ENCODE measurements around the gene SNRNP70. TPM values are rescaled to one million over a fixed set of nuclear protein-coding genes. Genes with fewer than 3 reads are reported as not detected.
A peak's percentile ranks its signal among the peaks of the same experiment; 100 is the strongest.

The SNRNP70 gene
- total and polyA plus RNA-seq, 2 of the 13 experiments (the other 11 are each of a cell fraction or from before 2014, with no cell fraction given), result 150 to 210 TPM

GRCh38 chr19:49119411-49120324 lies 34.4 kb downstream of the SNRNP70 start, which contains the start of gene PPFIA3 (continued):
- TF ChIP-seq BCL3 (CRISPR knock-in tag; IDR thresholded peaks at IDR 0.05), result peak; percentile 70; the same call in 1 of the 2 replicates
- TF ChIP-seq WIZ (CRISPR knock-in tag; IDR thresholded peaks at IDR 0.05), result peak; percentile 94
- TF ChIP-seq ZNF138 (CRISPR knock-in tag; IDR thresholded peaks at IDR 0.05; ENCODE audit: low read depth), result peak; percentile 67; the same call in 1 of the 2 replicates
- 0 out of 2 replicates have a peak, but pooled peaks have one; percentile 51 for TF ChIP-seq TIGD3 (CRISPR knock-in tag; IDR thresholded peaks at IDR 0.05; ENCODE audit: borderline replicate concordance)
- TF ChIP-seq YY1 (IDR thresholded peaks at IDR 0.05; ENCODE audit: insufficient read depth, insufficient replicate concordance, low read depth, low read length), result peak; percentile 7
- TF ChIP-seq ZNF180 (CRISPR knock-in tag; IDR thresholded peaks at IDR 0.05; ENCODE audit: borderline replicate concordance, low read depth), result no peak
- peak; percentile 66; the same call in 1 of the 2 replicates for TF ChIP-seq ZNF546 (CRISPR knock-in tag; conservative IDR thresholded peaks at IDR 0.05)
- 0 out of 2 replicates have a peak, but pooled peaks have one; percentile 78 for TF ChIP-seq MAF1 (CRISPR knock-in tag; IDR thresholded peaks at IDR 0.05; ENCODE audit: borderline replicate concordance)
- TF ChIP-seq ETV6 (CRISPR knock-in tag; conservative IDR thresholded peaks at IDR 0.05), result 0 out of 2 replicates have a peak, but pooled peaks have one; percentile 68
- TF ChIP-seq MAFK (conservative IDR thresholded peaks at IDR 0.05 in 1 of 2, IDR thresholded peaks at IDR 0.05 in 1 of 2; ENCODE audit: low read length in 2 of 2), result no peak
- TF ChIP-seq ZNF160 (CRISPR knock-in tag; IDR thresholded peaks at IDR 0.05), result peak; percentile 69; the same call in 1 of the 2 replicates
- peak; percentile 84 for TF ChIP-seq PATZ1 (CRISPR knock-in tag; IDR thresholded peaks at IDR 0.05)
- peak; percentile 50; the same call in 1 of the 2 replicates for TF ChIP-seq TGIF2 (CRISPR knock-in tag; IDR thresholded peaks at IDR 0.05)
- no peak for TF ChIP-seq ZNF572 (CRISPR knock-in tag; IDR thresholded peaks at IDR 0.05)
- no peak for TF ChIP-seq NFE2L1 (CRISPR knock-in tag; IDR thresholded peaks at IDR 0.05; ENCODE audit: borderline replicate concordance)
- TF ChIP-seq ZNF792 (CRISPR knock-in tag; IDR thresholded peaks at IDR 0.05), result peak; percentile 84
- TF ChIP-seq MIER3 (CRISPR knock-in tag; IDR thresholded peaks at IDR 0.05; ENCODE audit: borderline replicate concordance), result peak; percentile 43; the same call in 1 of the 2 replicates
- peak; percentile 97 for TF ChIP-seq UBTF (CRISPR knock-in tag; IDR thresholded peaks at IDR 0.05)
- TF ChIP-seq KAT8 (CRISPR knock-in tag; IDR thresholded peaks at IDR 0.05), result peak; percentile 53; the same call in 1 of the 2 replicates
- 0 out of 2 replicates have a peak, but pooled peaks have one; percentile 33 for TF ChIP-seq ZSCAN31 (CRISPR knock-in tag; IDR thresholded peaks at IDR 0.05; ENCODE audit: low read depth)
